Measurements from ENCODE around the gene SLC9A9.

Gene SLC9A9

DNA sequence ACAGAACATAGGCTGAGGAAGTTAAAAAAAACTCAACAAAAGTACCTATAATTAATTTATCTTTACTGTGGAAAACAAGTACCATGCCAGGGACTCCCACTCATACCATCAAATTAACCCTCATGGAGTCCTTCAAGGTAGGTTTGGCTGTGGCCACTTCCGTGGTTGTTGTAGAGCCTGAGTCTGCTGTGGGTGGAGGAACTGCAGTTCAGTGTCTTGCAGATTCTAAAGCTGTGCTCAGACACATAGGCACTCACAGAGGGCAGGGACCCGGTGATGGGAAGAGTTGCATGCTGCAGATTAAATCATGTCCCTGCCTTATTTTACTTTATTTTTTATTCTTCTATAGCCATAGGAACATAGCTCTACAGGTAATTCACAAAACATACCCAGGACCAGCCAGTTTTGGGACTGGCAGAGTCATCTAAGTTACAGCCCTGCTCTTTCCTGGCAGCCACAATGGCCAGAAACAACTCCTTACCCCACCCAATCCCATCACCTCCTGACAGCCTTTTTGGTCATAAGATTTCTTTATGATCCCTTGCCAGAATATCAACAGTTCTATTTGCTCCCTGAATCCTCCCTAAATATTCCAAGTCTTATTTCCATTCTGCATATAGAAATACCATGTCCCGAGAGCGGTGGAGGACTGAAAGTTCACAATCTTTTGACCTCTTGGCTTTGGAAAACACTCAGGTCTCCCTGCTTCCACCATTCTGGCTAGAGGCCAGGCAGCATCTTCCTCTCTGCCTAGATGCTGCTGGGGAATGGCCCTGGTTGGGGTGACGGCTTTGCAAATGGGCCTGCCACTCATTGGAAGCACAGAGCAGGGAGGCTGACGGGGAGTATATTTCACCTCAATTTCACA is 535.0 kb downstream of the SLC9A9 start:
- H3K4me3 ChIP-seq (ENCODE audit: low read depth in 1 of 2, low read length in 2 of 2), result no peak overlapping the region
- no peaks in the 10 kb centered on the region for H3K4me1 ChIP-seq (ENCODE audit: insufficient read depth, low read length)
- no peaks in the 10 kb centered on the region for H3K27me3 ChIP-seq (ENCODE audit: control insufficient read depth in 1 of 2, insufficient read depth in 2 of 2, low read length in 2 of 2)
- H3K9ac ChIP-seq (ENCODE audit: low read length), result no peak overlapping the region
- H3K36me3 ChIP-seq (ENCODE audit: insufficient read depth, low read length), result no peaks in the 10 kb centered on the region
- H3K27ac ChIP-seq (ENCODE audit: low read depth, low read length), result no peak overlapping the region
- H3K9me3 ChIP-seq (ENCODE audit: low read length), result no peaks in the 10 kb centered on the region

DNA sequence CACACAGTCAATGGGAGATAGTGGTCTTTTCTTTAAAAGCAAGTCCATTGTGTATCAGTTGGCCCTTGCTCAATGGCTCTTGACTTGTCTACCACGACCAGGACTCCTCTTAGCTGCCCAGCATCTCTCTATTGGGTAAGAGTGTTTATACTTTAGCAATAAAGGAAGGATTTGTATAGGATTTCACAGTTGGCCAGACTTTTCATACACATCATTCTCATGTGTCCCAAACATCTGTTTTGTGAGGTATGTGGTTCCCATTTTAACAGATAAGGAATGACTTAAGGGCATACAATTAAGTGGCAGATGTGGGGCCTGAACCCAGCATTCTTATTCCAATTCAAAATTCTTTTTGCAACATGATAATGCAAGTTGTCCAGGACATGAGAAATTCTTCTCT is 537.2 kb downstream of the SLC9A9 start:
- no peaks in the 10 kb centered on the region for H3K36me3 ChIP-seq (ENCODE audit: insufficient read depth, low read length)
- no peak overlapping the region for H3K27ac ChIP-seq (ENCODE audit: low read depth, low read length)
- no peak overlapping the region for H3K4me3 ChIP-seq (ENCODE audit: low read depth in 1 of 2, low read length in 2 of 2)
- no peaks in the 10 kb centered on the region for H3K9me3 ChIP-seq (ENCODE audit: low read length)
- no peaks in the 10 kb centered on the region for H3K27me3 ChIP-seq (ENCODE audit: control insufficient read depth in 1 of 2, insufficient read depth in 2 of 2, low read length in 2 of 2)
- no peak overlapping the region for H3K9ac ChIP-seq (ENCODE audit: low read length)
- H3K4me1 ChIP-seq (ENCODE audit: insufficient read depth, low read length), result no peaks in the 10 kb centered on the region

- no peaks in the 10 kb centered on the region for H3K36me3 ChIP-seq (ENCODE audit: insufficient read depth, low read length)
- H3K9ac ChIP-seq (ENCODE audit: low read length), result no peak overlapping the region
- no peaks in the 10 kb centered on the region for H3K4me1 ChIP-seq (ENCODE audit: insufficient read depth, low read length)
- H3K27me3 ChIP-seq (ENCODE audit: control insufficient read depth in 1 of 2, insufficient read depth in 2 of 2, low read length in 2 of 2), result no peaks in the 10 kb centered on the region
- no peak overlapping the region for H3K4me3 ChIP-seq (ENCODE audit: low read depth in 1 of 2, low read length in 2 of 2)
- no peak overlapping the region for H3K27ac ChIP-seq (ENCODE audit: low read depth, low read length)
- H3K9me3 ChIP-seq (ENCODE audit: low read length), result no peaks in the 10 kb centered on the region
Measured at GRCh38 chr3:143309705-143310104, 538.6 kb downstream of the SLC9A9 start.

GRCh38 chr3:143307613-143308183 is 540.6 kb downstream of the SLC9A9 start:
- H3K4me3 ChIP-seq (ENCODE audit: low read depth in 1 of 2, low read length in 2 of 2), result no peak overlapping the region
- H3K27me3 ChIP-seq (ENCODE audit: control insufficient read depth in 1 of 2, insufficient read depth in 2 of 2, low read length in 2 of 2), result no peaks in the 10 kb centered on the region
- H3K4me1 ChIP-seq (ENCODE audit: insufficient read depth, low read length), result no peaks in the 10 kb centered on the region
- no peak overlapping the region for H3K9ac ChIP-seq (ENCODE audit: low read length)
- H3K27ac ChIP-seq (ENCODE audit: low read depth, low read length), result no peak overlapping the region
- no peaks in the 10 kb centered on the region for H3K36me3 ChIP-seq (ENCODE audit: insufficient read depth, low read length)
- no peaks in the 10 kb centered on the region for H3K9me3 ChIP-seq (ENCODE audit: low read length)

GRCh38 chr3:143306407-143306806 is 541.9 kb downstream of the SLC9A9 start:
- Histone ChIP-seq H3K9me3 (ENCODE audit: low read length) (no peaks in the 10 kb centered on the region), H3K4me3 (ENCODE audit: low read depth in 1 of 2, low read length in 2 of 2) (no peak overlapping the region), H3K4me1 (ENCODE audit: insufficient read depth, low read length) (no peaks in the 10 kb centered on the region), H3K27ac (ENCODE audit: low read depth, low read length) (no peak overlapping the region), H3K9ac (ENCODE audit: low read length) (no peak overlapping the region), H3K27me3 (ENCODE audit: control insufficient read depth in 1 of 2, insufficient read depth in 2 of 2, low read length in 2 of 2) (no peaks in the 10 kb centered on the region), H3K36me3 (ENCODE audit: insufficient read depth, low read length) (no peaks in the 10 kb centered on the region)

DNA sequence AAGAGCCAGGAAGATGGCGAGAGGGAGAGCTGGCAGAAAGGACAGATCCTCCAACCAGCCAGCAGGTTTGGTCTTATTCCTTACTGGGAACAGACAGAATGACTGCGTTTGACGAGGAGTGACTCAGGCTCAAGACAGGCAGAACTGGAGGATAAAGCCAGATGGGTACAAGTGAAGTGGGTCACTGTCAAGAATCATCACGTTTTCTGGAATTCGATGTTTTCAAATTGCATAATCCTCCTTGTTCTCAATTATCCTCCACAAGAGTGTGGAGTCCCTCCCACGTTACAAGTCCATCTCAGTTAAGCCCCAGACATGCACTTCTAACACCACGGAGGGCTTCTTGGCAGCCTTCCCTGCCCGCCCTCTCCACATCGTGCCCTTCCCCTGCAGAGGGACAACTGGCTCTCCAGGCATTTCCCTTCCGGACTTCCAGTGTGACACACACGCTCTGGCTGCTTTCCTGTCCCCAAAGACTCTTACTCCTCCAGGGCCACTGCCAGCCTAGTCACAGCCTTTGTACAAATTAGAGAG is 545.6 kb downstream of the SLC9A9 start:
- no peak overlapping the region for H3K27ac ChIP-seq (ENCODE audit: low read depth, low read length)
- no peak overlapping the region for H3K9ac ChIP-seq (ENCODE audit: low read length)
- H3K36me3 ChIP-seq (ENCODE audit: insufficient read depth, low read length), result no peaks in the 10 kb centered on the region
- H3K9me3 ChIP-seq (ENCODE audit: low read length), result no peaks in the 10 kb centered on the region
- H3K4me3 ChIP-seq (ENCODE audit: low read depth in 1 of 2, low read length in 2 of 2), result no peak overlapping the region
- no peaks in the 10 kb centered on the region for H3K27me3 ChIP-seq (ENCODE audit: control insufficient read depth in 1 of 2, insufficient read depth in 2 of 2, low read length in 2 of 2)
- no peaks in the 10 kb centered on the region for H3K4me1 ChIP-seq (ENCODE audit: insufficient read depth, low read length)

GRCh38 chr3:143301031-143301901 is 547.0 kb downstream of the SLC9A9 start:
- Histone ChIP-seq H3K27me3 (ENCODE audit: control insufficient read depth in 1 of 2, insufficient read depth in 2 of 2, low read length in 2 of 2) (no peaks in the 10 kb centered on the region), H3K4me1 (ENCODE audit: insufficient read depth, low read length) (no peaks in the 10 kb centered on the region), H3K9ac (ENCODE audit: low read length) (no peak overlapping the region), H3K36me3 (ENCODE audit: insufficient read depth, low read length) (no peaks in the 10 kb centered on the region), H3K9me3 (ENCODE audit: low read length) (no peaks in the 10 kb centered on the region), H3K27ac (ENCODE audit: low read depth, low read length) (no peak overlapping the region), H3K4me3 (ENCODE audit: low read depth in 1 of 2, low read length in 2 of 2) (no peak overlapping the region)

- no peak overlapping the region for H3K27ac ChIP-seq (ENCODE audit: low read depth, low read length)
- H3K36me3 ChIP-seq (ENCODE audit: insufficient read depth, low read length), result no peaks in the 10 kb centered on the region
- no peaks in the 10 kb centered on the region for H3K9me3 ChIP-seq (ENCODE audit: low read length)
- H3K9ac ChIP-seq (ENCODE audit: low read length), result no peak overlapping the region
- H3K4me3 ChIP-seq (ENCODE audit: low read depth in 1 of 2, low read length in 2 of 2), result no peak overlapping the region
- no peaks in the 10 kb centered on the region for H3K4me1 ChIP-seq (ENCODE audit: insufficient read depth, low read length)
- no peaks in the 10 kb centered on the region for H3K27me3 ChIP-seq (ENCODE audit: control insufficient read depth in 1 of 2, insufficient read depth in 2 of 2, low read length in 2 of 2)
Measured at GRCh38 chr3:143298886-143299535, 549.3 kb downstream of the SLC9A9 start.

GRCh38 chr3:143298380-143298779 is 549.9 kb downstream of the SLC9A9 start:
- H3K4me1 ChIP-seq (ENCODE audit: insufficient read depth, low read length), result no peaks in the 10 kb centered on the region
- H3K9me3 ChIP-seq (ENCODE audit: low read length), result no peaks in the 10 kb centered on the region
- H3K36me3 ChIP-seq (ENCODE audit: insufficient read depth, low read length), result no peaks in the 10 kb centered on the region
- H3K27me3 ChIP-seq (ENCODE audit: control insufficient read depth in 1 of 2, insufficient read depth in 2 of 2, low read length in 2 of 2), result no peaks in the 10 kb centered on the region
- H3K27ac ChIP-seq (ENCODE audit: low read depth, low read length), result no peak overlapping the region
- no peak overlapping the region for H3K9ac ChIP-seq (ENCODE audit: low read length)
- no peak overlapping the region for H3K4me3 ChIP-seq (ENCODE audit: low read depth in 1 of 2, low read length in 2 of 2)

DNA sequence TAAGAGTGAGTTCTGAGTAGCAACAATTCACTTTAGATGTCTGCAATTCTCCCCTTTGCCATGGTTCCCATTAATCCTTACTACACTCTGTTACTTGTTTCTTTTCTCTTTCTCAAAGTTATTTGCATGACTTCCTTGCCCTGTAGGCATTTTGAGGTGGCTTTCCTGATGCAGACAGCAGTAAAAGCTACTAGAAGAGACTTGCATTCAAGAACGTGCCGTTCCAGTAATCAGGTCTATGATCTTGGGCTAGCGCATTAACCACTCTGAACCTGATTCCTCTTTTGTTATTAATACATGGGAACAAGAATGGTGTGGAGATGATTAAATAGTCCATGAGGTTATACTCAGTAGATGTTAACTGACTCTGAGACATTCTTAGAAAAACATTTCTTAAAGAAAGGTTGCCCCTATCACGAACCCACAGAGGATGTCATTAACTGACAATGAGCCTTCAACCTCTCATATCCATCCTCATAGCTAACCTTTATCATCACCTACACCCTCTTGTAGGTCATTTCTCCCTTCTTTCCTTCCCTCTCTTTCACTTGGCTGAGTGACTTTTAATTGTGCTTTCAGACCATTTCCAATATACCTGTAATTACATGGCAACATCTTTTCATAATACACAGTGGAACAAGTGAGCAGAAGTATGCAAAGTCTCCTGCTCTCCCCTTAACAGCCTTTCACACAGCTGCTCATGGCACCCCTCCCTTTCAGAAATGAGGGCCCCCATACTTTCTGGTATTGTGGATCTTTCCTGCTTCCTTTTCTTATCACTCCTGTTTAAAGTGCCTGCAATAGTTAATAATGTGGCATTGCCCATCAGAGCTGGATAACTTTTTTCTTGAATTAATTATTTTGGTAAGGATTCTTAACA is 552.8 kb downstream of the SLC9A9 start:
- no peak overlapping the region for H3K4me3 ChIP-seq (ENCODE audit: low read depth in 1 of 2, low read length in 2 of 2)

More for the DNA sequence above, 552.8 kb downstream of the SLC9A9 start:
- Histone ChIP-seq H3K36me3 (ENCODE audit: insufficient read depth, low read length) (no peaks in the 10 kb centered on the region), H3K27me3 (ENCODE audit: control insufficient read depth in 1 of 2, insufficient read depth in 2 of 2, low read length in 2 of 2) (no peaks in the 10 kb centered on the region), H3K27ac (ENCODE audit: low read depth, low read length) (no peak overlapping the region), H3K9me3 (ENCODE audit: low read length) (no peaks in the 10 kb centered on the region), H3K9ac (ENCODE audit: low read length) (no peak overlapping the region), H3K4me1 (ENCODE audit: insufficient read depth, low read length) (no peaks in the 10 kb centered on the region)
